ENCODE data around the gene MYO7A.

The MYO7A gene

DNA sequence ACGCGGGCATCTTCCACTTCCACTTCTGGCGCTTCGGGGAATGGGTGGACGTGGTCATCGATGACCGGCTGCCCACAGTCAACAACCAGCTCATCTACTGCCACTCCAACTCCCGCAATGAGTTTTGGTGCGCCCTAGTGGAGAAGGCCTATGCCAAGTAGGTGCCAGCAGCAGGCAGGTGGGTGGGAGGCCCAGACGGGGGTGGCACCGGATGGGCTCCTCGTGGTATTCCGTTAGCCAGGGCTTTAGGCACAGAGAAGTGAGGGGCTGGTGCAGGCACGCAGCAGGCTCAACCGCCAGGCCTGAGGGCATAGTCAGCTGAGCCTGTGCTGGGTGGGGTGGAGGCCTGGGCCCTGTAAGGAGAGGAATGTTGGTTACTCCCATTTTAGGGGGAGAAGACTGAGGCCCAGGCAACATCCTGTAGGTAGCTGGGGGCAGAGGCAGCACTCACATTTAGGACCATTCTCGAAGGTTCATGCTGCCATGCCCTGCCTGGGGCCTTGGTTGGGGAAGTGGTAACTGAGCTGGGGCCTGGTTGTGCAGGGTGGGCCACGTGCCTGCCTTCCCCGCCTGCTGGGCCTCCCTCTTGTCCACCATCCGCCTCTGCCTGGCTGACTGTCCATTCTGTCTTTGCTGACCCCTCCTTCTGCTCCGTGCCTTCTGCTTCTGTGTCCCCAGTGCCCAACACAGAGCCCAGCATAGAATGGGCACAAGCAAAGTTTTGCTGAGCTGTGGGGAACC, 15.2 kb upstream of the MYO7A start:
- DNase-seq: no peak

DNA sequence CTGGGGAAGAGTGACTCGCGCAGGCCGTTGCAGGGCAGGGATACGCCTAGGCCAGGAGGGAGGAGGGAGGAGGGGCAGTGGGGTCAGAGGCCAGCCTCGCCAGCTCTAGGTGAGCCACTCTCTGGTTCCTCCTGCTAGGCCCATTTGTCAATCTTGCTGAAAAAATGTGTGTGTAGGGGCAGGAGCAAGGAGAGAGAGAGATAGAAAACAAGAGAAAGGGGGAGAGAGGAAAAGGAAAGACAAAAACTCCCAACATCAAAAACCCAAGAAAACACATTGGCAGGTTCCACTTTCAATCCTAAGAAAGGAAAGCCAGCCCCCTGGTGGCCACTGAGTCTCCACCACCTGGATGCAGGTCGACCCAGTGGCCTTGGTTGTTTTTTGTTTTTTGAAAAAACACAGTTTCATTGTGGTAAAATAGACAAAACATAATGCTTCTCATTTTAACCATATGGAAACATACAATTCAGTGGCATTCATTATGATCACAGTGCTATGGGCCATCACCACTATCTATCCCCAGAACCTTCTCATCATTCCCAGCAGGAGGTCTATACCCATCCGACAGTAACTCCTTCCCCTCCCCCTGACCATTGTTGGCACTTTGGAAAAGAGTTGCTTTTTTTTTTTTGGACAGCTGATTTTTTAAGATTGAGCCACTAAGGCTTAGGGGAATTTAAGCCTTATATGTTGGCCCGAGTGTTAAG, 14.5 kb upstream of the MYO7A start:
- DNase-seq: no peak

DNA sequence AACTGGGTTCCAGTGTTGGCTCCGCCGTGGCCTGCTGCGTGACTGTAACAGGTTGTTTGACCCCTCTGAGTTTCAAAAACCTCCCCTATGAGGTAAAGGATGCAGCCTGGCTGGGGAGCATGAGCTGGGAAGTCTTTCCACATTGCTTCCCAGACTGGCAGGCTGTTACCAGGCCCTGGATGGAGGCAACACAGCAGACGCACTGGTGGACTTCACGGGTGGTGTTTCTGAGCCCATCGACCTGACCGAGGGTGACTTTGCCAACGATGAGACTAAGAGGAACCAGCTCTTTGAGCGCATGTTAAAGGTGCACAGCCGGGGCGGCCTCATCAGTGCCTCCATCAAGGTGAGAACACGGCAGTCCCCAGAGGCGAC, 14.0 kb upstream of the MYO7A start:
- no peak for DNase-seq

DNA sequence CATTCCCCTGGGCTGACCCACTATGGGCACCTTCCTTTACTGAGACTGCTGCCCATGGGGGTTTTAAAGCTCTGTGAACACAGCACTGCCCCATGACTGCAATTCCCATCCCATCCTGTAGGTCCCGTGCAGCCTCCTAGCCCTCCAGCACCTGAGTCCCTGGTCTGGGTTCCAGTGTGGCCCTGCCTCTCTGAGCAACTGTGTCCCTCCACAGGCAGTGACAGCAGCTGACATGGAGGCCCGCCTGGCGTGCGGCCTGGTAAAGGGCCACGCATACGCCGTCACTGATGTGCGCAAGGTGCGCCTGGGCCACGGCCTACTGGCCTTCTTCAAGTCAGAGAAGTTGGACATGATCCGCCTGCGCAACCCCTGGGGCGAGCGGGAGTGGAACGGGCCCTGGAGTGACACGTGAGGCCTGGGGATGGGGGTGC, 12.8 kb upstream of the MYO7A start:
- no peak for DNase-seq

DNA sequence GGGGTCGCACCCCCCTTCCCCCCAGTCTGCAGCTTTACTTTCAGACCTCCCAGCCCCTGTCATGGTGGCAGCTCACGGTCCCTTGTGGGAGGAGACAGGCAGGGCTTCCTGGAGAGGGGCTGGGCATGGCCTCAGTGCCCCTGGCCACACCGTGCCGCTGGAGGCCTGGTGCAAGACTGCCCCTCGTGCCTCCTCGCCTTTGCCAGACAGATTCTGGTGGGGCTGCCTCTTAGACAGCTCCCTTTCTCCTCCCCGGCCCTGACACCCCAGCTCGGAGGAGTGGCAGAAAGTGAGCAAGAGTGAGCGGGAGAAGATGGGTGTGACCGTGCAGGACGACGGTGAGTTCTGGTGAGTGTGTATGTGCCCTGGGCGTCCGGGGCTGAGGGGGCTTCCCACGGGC, 12.1 kb upstream of the MYO7A start:
- no peak for DNase-seq

DNA sequence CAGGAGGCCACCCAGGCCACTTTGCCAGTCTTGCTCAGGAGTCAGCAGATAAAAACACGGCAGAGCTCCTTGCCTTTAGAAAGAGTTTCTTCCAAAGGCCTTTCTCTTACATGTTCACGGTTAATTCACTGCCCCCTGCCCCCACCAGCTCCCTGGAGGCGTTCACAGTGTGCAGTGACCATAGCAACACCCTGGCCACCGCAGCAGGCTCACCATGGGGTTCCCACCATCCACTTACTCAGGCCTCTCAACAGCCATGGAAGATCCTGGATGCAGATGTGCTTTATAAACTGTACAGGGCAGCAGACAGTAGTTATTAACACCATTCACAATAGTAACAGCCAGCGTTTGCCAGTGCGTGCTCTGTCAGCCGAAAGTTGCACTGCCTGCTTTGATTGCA, 10.6 kb upstream of the MYO7A start:
- DNase-seq: no peak

GRCh38 chr11:77118086-77118485, 10.0 kb upstream of the MYO7A start:
- DNase-seq: no peak

GRCh38 chr11:77118971-77119370, 9.1 kb upstream of the MYO7A start:
- DNase-seq: no peak

GRCh38 chr11:77119531-77119936, 8.5 kb upstream of the MYO7A start:
- no peak for DNase-seq

- DNase-seq: no peak
These were observed 7.5 kb upstream of the MYO7A start for GRCh38 chr11:77120571-77120970.

DNA sequence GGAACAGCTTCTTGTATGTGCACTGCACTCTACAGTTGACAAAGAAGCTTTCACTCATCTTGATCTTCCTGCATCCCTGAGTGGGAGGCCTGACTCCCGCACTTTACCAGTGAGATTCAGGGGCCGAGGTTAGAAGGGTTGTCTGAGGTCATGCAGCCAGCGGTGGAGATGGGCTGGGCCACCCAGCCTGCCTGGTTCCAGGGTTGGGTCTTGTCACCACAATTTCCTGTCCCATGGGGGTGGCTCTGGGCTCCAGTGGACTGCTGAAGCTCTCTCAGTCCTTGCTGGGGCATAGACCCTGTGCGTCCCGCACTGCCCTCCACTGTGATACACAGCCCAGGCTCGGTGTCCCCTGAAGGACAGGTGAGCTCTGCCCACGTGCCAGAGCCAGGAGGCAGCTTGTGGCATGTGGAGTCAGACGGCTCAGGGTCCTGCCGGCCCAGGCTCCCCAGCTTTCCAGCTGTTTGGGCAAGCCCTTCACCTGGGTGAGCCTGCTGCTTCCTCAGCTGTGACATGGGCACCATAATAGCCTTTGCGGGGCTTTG, 6.9 kb upstream of the MYO7A start:
- no peak for DNase-seq

DNA sequence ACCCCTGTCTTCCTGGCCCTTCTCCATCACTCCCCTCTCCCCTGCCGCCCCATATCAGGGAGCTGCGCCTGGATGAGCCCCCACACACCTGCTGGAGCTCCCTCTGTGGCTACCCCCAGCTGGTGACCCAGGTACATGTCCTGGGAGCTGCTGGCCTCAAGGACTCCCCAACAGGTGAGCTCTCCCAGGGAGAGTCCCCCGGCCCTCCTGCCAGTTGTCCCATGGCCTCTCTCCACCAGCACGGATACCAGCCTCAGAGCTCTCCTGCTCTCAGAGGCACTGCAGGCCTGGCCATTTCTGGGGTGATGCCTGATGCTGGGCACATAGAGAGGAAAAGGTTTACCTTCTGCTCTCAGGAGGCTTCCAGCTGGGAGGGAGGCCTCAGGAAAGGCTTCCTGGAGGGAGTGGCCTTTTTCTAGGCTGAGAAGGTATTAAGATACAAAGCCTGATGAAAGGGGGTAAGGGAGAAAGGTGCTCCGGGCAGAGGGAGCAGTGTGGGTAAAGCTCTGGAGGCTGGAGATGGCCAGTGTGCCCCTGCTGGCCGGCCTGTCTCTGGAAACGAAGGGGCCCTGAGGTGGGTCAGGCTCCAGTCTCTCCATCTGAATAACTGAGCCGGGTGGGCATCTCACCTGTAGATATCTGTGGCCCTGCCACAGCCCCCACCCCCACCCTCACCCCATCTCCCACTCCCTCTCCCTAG, 6.0 kb upstream of the MYO7A start:
- no peak for DNase-seq

GRCh38 chr11:77122576-77123212, 5.4 kb upstream of the MYO7A start:
- no peak for DNase-seq

DNA sequence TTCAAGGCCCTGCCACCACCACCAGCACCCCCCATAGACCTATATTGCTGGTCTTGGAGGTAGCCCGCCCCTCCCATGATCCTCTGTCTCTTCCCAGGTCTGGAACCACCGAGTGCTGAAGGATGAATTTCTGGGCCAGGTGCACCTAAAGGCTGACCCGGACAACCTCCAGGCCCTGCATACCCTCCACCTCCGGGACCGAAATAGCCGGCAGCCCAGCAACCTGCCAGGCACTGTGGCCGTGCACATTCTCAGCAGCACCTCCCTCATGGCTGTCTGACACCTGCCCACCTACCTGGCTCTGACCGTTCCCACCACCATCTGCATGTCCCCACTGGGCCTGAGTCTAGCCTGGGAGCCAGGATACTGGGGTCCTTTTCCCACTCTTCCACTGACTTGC, 4.5 kb upstream of the MYO7A start:
- no peak for DNase-seq

DNA sequence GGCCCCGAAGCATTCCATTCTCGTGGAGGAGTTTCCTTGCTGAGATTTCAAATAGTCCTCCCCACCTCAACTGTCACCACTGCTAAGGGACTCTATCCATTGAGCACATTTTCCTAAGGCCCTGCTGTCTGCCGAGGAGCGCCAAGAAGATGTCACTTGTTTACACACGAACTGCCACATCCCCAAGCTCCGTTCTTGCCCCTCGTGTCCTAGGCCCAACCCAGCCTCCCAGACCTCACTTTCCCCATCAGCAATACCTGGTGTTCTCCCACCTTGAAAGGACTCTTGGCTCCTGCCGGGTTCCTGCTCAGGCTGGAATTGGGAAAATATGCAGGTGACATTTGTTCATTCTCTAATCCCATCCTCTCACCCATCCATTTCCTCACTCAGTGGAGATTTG, 4.0 kb upstream of the MYO7A start:
- no peak for DNase-seq

DNA sequence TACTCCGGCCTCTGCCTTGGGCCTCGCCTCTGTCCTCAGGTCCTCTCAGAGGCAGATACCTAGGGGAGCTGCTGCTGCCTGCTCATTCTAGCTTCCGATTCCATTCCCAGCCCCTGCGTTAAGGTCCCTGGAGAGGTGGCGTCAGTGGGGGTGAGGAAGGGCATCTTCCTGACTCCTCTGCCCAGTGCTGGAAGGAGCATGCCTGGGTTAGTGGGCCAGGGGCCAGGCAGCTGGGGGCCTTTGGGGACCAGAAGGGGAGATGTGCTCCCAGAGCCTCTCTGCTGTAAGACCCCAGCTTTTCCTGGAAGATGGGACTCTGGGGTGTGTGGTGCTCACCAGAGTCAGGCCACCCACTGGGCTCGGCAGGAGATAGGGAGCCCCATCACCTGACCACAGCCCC, 3.6 kb upstream of the MYO7A start:
- no peak for DNase-seq

GRCh38 chr11:77125191-77125590, 2.9 kb upstream of the MYO7A start:
- no peak for DNase-seq

DNA sequence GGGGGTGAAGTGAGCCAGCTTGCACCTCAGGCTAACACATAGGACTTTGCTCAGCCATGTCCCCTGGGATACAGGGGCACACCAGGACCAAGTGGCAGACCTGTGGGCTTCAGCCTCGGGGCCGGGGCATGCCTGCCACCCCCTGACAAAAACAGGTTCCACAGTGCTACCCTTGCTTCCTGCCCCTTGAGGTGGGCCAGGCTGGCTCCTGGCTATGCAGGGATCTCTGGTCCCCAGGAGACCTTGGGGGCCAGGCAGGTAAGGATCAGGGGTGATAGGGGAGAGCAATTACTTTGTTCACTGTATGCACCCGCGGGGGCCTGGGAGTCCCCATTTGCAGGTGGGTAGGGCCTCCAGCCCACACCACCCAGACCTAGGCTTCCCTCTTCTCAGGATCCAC, 2.4 kb upstream of the MYO7A start:
- DNase-seq: no peak

- DNase-seq: no peak
These were observed 1.8 kb upstream of the MYO7A start for GRCh38 chr11:77126156-77126775.

GRCh38 chr11:77126861-77127234, 1.2 kb upstream of the MYO7A start:
- DNase-seq: no peak

DNA sequence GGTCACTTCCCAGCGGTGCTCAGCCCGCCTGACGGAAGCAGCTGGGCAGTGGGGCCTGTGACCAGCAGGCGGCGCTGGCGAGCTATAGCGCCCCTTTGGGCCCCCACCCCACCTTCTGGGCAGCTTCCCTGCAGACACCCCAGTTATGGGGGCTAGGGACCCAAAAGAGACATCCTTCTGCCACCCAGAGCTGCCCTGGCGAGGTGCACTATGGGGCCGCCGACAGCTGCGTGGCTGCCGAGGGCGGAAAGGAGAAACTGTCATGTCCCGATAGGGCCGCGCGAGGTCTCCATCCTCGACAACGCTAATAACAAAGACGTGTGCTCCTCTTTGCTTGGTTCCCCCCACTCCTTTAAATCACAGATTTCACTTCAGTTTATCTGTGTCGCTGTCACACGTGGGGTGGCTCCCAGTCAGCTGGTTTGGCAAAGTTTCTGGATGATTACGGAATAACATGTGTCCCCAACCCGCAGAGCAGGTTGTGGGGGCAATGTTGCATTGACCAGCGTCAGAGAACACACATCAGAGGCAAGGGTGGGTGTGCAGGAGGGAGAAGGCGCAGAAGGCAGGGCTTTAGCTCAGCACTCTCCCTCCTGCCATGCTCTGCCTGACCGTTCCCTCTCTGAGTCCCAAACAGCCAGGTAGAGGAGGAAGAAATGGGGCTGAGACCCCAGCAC, 673 bp upstream of the MYO7A start:
- DNase-seq: no peak

GRCh38 chr11:77129069-77129841, 1.2 kb downstream of the MYO7A start:
- no peak for DNase-seq

All from NCI-H524 treated with DMSO at 0.1 percent for 48 hours (cell line).